ENCODE measurements around the gene GDPD3.

The GDPD3 gene, protein sequence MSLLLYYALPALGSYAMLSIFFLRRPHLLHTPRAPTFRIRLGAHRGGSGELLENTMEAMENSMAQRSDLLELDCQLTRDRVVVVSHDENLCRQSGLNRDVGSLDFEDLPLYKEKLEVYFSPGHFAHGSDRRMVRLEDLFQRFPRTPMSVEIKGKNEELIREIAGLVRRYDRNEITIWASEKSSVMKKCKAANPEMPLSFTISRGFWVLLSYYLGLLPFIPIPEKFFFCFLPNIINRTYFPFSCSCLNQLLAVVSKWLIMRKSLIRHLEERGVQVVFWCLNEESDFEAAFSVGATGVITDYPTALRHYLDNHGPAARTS

DNA sequence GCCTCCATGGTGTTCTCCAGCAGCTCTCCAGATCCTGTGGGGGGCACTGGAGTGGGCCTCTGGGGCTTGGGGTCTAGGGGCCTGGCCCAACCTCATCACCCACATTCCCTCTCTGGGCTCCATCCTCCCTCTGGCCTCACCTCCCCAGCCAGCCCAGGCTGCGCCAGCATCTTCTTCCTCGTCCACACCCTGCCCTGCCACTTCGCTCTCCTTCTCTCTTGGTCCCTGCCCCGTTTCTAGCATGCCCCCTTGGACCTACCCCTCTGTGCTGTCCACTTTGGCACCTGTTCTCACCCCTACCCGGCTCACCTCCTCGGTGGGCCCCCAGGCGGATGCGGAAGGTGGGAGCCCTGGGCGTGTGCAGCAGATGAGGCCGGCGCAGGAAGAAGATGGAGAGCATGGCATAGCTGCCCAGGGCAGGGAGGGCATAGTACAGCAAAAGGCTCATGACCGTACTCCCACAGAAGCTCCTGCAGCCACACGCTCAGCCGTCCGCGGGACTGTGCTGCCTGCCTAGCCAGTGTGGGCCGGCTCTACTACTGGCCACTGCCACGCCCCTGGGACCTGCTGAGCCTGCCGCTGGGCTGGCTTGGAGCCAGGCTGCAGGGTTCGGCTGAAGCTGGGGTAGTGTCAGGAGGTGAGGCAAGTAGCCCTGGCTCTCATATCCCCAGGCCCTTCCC lies at the start of gene GDPD3:
TSS of gene GDPD3 (minus strand) at position 507 of the 680 bp plus-strand sequence. CDS start at position 448, 59 bp downstream.
- no peak for DNase-seq (ENCODE audit: low read depth)
- TF ChIP-seq, protein P1, sequence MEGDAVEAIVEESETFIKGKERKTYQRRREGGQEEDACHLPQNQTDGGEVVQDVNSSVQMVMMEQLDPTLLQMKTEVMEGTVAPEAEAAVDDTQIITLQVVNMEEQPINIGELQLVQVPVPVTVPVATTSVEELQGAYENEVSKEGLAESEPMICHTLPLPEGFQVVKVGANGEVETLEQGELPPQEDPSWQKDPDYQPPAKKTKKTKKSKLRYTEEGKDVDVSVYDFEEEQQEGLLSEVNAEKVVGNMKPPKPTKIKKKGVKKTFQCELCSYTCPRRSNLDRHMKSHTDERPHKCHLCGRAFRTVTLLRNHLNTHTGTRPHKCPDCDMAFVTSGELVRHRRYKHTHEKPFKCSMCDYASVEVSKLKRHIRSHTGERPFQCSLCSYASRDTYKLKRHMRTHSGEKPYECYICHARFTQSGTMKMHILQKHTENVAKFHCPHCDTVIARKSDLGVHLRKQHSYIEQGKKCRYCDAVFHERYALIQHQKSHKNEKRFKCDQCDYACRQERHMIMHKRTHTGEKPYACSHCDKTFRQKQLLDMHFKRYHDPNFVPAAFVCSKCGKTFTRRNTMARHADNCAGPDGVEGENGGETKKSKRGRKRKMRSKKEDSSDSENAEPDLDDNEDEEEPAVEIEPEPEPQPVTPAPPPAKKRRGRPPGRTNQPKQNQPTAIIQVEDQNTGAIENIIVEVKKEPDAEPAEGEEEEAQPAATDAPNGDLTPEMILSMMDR (IDR thresholded peaks at IDR 0.05; ENCODE audit: control insufficient read depth, extremely low read depth, insufficient read depth) = no peak
- H3K4me3 ChIP-seq (ENCODE audit: low read depth, low read length) = no peak within 1 kb of the TSS

DNA sequence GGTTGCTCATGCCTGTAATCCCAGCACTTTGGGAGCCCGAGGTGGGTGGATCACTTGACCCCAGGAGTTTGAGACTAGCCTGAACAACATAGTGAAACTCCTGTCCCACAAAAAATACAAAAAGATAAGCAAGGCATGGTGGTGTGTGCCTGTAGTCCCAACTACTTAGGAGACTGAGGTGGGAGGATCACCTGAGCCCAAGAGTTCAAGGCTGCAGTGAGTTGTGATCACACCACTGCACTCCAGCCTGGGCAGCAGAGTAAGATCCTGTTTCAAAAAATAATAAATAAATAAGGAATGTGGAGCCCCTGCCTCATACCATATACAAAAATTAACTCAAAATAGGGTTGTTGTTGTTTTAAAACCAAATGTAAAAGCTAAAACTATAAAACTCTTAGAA lies 43.9 kb upstream of the GDPD3 start:
- no peak for DNase-seq (ENCODE audit: low read depth)
- TF ChIP-seq, protein P1 (IDR thresholded peaks at IDR 0.05; ENCODE audit: control insufficient read depth, extremely low read depth, insufficient read depth) = no peak

DNA sequence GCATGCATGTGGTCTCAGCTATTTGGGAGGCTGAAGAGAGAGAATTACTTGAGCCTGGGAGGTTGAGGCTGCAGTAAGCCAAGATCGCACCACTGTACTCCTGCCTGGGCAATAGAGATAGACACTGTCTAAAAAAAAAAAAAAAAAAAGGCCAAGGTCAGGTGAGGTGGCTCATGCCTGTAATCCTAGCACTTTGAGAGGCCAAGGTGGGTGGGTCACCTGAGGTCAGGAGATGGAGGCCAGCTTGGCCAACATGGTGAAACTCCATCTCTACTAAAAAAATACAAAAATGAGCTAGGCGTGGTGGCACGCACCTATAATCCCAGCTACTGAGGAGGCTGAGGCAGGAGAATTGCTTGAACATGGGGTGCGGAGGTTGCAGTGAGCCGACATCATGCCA lies 41.9 kb upstream of the GDPD3 start:
- no peak overlapping the region for H3K4me3 ChIP-seq (ENCODE audit: low read depth, low read length)
- TF ChIP-seq, protein P1 (IDR thresholded peaks at IDR 0.05; ENCODE audit: control insufficient read depth, extremely low read depth, insufficient read depth) = no peak
- DNase-seq (ENCODE audit: low read depth) = no peak

More for the DNA sequence above, 43.9 kb upstream of the GDPD3 start:
- H3K4me3 ChIP-seq (ENCODE audit: low read depth, low read length) = no peak overlapping the region

DNA sequence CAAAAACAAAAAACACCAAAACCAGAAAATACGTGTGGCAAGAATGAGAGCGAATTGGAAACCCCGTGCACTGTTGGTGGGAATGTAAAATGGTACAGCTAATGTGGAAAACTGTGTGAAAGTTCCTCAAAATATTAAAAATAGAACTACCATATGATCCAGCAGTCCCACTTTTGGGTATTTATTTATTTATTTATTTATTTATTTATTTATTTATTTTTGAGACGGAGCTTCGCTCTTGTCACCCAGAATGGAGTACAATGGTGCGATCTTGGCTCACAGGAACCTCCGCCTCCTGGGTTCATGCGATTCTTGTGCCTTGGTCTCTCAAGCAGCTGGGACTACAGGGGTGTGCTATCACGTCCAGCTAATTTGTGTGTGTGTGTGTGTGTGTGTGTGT lies 39.2 kb upstream of the GDPD3 start:
- TF ChIP-seq, protein P1 (IDR thresholded peaks at IDR 0.05; ENCODE audit: control insufficient read depth, extremely low read depth, insufficient read depth) = no peak
- H3K4me3 ChIP-seq (ENCODE audit: low read depth, low read length) = no peak overlapping the region
- DNase-seq (ENCODE audit: low read depth) = no peak

DNA sequence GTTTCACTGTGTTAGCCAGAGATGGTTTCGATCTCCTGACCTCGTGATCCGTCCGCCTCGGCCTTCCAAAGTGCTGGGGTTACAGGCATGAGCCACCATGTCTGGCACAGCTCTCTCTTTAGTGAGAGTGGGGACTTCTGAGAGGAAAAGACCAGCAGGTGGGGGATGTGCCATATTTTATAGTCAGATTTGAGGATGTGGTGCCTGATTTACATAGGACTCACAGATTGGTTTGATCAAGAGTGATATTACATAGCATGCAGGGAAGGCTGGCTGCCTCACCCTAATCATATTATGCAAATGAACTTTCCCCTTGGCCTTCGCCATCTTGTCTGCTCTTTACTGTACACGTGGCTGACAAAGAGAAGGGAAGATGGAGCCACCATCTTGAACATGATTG lies 37.8 kb upstream of the GDPD3 start:
- H3K4me3 ChIP-seq (ENCODE audit: low read depth, low read length) = no peak overlapping the region
- TF ChIP-seq, protein P1 (IDR thresholded peaks at IDR 0.05; ENCODE audit: control insufficient read depth, extremely low read depth, insufficient read depth) = no peak
- DNase-seq (ENCODE audit: low read depth) = no peak

DNA sequence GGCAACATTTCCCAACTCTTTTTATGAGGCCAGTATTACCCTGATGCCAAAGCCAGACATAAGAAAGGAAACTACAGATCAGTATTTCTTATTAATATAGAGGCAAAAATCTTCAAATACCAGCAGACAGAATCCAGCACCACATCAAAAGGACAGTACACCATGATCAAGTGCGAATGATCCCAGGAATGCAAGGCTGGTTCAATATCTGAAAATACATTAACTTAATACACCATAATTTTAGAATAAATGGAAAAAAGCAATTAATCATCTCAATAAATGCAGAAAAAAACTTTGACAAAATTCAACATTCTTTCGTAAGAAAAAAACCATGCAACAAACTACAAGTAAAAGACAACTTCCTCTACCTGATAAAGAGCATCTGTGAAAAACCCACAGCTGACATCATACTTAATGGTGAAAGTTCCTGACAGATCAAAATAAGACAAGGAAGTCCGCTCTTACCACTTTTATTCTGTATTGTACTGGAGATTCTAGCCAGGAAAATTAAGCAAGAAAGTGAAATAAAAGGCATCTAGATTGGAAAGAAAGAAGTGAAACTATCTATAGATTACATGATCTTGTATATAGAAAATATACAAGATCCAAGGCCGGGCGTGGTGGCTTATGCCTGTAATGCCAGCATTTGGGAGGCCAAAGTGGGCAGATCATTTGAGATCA lies 36.1 kb upstream of the GDPD3 start:
- TF ChIP-seq, protein P1 (IDR thresholded peaks at IDR 0.05; ENCODE audit: control insufficient read depth, extremely low read depth, insufficient read depth) = no peak
- no peak for DNase-seq (ENCODE audit: low read depth)
- no peak overlapping the region for H3K4me3 ChIP-seq (ENCODE audit: low read depth, low read length)

Data from LNCaP clone FGC (cell line).